Cardiac septum (tissue), 1 donor: ENCODE measurements around the gene SMURF1. TPM values are rescaled to one million over a fixed set of nuclear protein-coding genes. Genes with fewer than 3 reads are reported as not detected.

Experiments used
- DNase-seq: peaks from one replicate; pipeline ENCODE4 v3.0.0-alpha.2; 2020; ENCODE audit warnings: low spot score
- intact Hi-C: fragments of 100-400 bp; cut with DNase I; formaldehyde crosslinking; loops from one replicate; pipeline ENCODE4 v1.14.0; 2022
- total RNA-seq: library from RNA; stranded (reverse); fragmentation: NEBNext Ultra II Directional; extraction: Animal tissue kit (Norgen Biotek cat#: 25700); gene quantifications from one replicate; pipeline ENCODE4 v1.2.1, GENCODE V29; 2021
- donor health status: DM: no; HTN: no; CAD: no.

SMURF1 gene
- total RNA-seq, 1 donor from 2014 or later, result 13.2 TPM

GRCh38 chr7:99038086-99038855 lies 105.6 kb downstream of the SMURF1 start:
- intact Hi-C loops, result no loop called here
- no peak for DNase-seq

- intact Hi-C loops, result no loop called here
- DNase-seq, result peak; percentile 27
Observed at GRCh38 chr7:99037327-99037940, 106.5 kb downstream of the SMURF1 start.

- DNase-seq, result peak; percentile 74
- intact Hi-C loops, result no loop called here
Observed at GRCh38 chr7:99036546-99037111, 107.3 kb downstream of the SMURF1 start.

GRCh38 chr7:99035723-99036545 lies 108.0 kb downstream of the SMURF1 start:
- intact Hi-C loops, result no loop called here
- peak; percentile 64 for DNase-seq

GRCh38 chr7:99034932-99035722 lies 108.8 kb downstream of the SMURF1 start:
- intact Hi-C loops, result no loop called here
- peak; percentile 59 for DNase-seq

- peak; percentile 56 for DNase-seq
- intact Hi-C loops, result no loop called here
Observed at GRCh38 chr7:99033765-99034164, 110.1 kb downstream of the SMURF1 start.

- peak; percentile 62 for DNase-seq
- intact Hi-C loops, result no loop called here
Observed at GRCh38 chr7:99032928-99033327, 111.0 kb downstream of the SMURF1 start.

GRCh38 chr7:99031496-99031895 lies 112.4 kb downstream of the SMURF1 start:
- intact Hi-C loops, result no loop called here
- DNase-seq, result peak; percentile 64

- DNase-seq, result no peak
- intact Hi-C loops, result no loop called here
Observed at GRCh38 chr7:99030951-99031350, 113.0 kb downstream of the SMURF1 start.

GRCh38 chr7:99030457-99030856 lies 113.5 kb downstream of the SMURF1 start:
- peak; percentile 49 for DNase-seq
- intact Hi-C loops, result no loop called here

GRCh38 chr7:99029466-99030435 lies 114.2 kb downstream of the SMURF1 start:
- DNase-seq, result no peak
- intact Hi-C loops, result no loop called here

GRCh38 chr7:99028261-99028973 lies 115.5 kb downstream of the SMURF1 start:
- intact Hi-C loops, result no loop called here
- DNase-seq, result peak; percentile 67

GRCh38 chr7:99027841-99028240 lies 116.1 kb downstream of the SMURF1 start:
- intact Hi-C loops, result no loop called here
- peak; percentile 75 for DNase-seq

GRCh38 chr7:99027241-99027640 lies 116.7 kb downstream of the SMURF1 start:
- intact Hi-C loops, result no loop called here

GRCh38 chr7:99024066-99024465 lies 119.8 kb downstream of the SMURF1 start:
- no peak for DNase-seq
- intact Hi-C loops, result no loop called here

More at GRCh38 chr7:99027241-99027640, 116.7 kb downstream of the SMURF1 start:
- DNase-seq, result no peak

GRCh38 chr7:99021941-99022560 lies 121.9 kb downstream of the SMURF1 start:
- intact Hi-C loops, result no loop called here
- peak; percentile 12 for DNase-seq

GRCh38 chr7:99020413-99020715 lies 123.5 kb downstream of the SMURF1 start:
- intact Hi-C loops, result no loop called here
- no peak for DNase-seq
